ENCODE results near the gene PLEK.
"Not testable (repeated sequence)": the region's sequence is repeated elsewhere in the genome, so short reads cannot be mapped to it uniquely, and the experiment has no call there.

The PLEK gene

DNA sequence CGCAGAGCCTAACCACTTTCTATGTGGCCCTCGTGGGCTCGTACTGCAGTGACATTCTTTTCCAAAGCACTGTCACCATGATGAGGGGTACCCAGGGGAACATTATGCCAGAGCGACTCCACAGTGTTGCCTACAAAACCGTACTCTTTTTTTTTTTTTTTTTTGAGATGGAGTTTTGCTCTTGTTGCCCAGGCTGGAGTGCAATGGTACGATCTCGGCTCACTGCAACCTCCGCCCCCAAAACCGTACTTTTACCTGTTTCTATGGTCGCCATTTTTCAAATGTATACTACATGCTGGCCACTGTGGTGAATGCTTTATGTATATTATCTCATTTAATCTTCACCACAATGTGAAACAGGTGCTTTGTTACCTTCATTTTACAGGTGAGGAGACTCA lies 4.3 kb downstream of the PLEK start:
- no peaks in the 10 kb centered on the region for H3K36me3 ChIP-seq (ENCODE audit: control insufficient read depth in 2 of 2, insufficient read depth in 2 of 2, low read length in 2 of 2)
- H3K27ac ChIP-seq (ENCODE audit: low read length), result no peak overlapping the region
- H3K4me3 ChIP-seq (ENCODE audit: low read length in 2 of 2), result no peak overlapping the region
- H3K9ac ChIP-seq (ENCODE audit: low read length in 2 of 2), result no peak overlapping the region
- H3K4me1 ChIP-seq (ENCODE audit: control insufficient read depth, insufficient read depth, low read length), result peaks cover 5% of the 10 kb centered on the region
- no peaks in the 10 kb centered on the region for H3K27me3 ChIP-seq (ENCODE audit: control insufficient read depth in 1 of 2, insufficient read depth in 2 of 2, low read length in 2 of 2)
- no peaks in the 10 kb centered on the region for H3K9me3 ChIP-seq (ENCODE audit: control insufficient read depth in 2 of 2, low read length in 2 of 2)

DNA sequence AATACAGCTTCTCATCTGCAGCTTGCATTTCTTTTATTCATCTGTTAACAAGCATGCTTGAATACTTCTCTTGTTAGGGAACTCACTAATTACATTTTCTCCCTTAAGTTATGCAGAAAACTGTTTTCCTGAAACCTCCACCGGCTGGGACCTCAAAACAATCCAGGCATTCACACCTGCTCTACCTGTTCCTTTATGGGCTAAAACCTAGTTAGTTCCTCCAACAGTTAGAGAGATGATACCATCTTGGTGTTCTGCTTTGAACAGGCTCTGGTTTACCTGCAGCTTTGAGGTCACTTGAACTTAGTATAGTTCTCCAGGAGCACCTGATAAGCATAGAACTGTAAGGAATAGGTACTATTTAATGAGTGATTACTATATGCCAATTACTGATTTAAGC lies 6.1 kb downstream of the PLEK start:
- H3K9ac ChIP-seq (ENCODE audit: low read length in 2 of 2), result no peak overlapping the region
- H3K4me3 ChIP-seq (ENCODE audit: low read length in 2 of 2), result no peak overlapping the region
- H3K9me3 ChIP-seq (ENCODE audit: control insufficient read depth in 2 of 2, low read length in 2 of 2), result no peaks in the 10 kb centered on the region
- peaks cover 5% of the 10 kb centered on the region for H3K4me1 ChIP-seq (ENCODE audit: control insufficient read depth, insufficient read depth, low read length)
- no peak overlapping the region for H3K27ac ChIP-seq (ENCODE audit: low read length)
- no peaks in the 10 kb centered on the region for H3K27me3 ChIP-seq (ENCODE audit: control insufficient read depth in 1 of 2, insufficient read depth in 2 of 2, low read length in 2 of 2)
- no peaks in the 10 kb centered on the region for H3K36me3 ChIP-seq (ENCODE audit: control insufficient read depth in 2 of 2, insufficient read depth in 2 of 2, low read length in 2 of 2)

GRCh38 chr2:68371581-68371980 lies 6.5 kb downstream of the PLEK start:
- Histone ChIP-seq H3K4me1 (ENCODE audit: control insufficient read depth, insufficient read depth, low read length) (peaks cover 5% of the 10 kb centered on the region), H3K27me3 (ENCODE audit: control insufficient read depth in 1 of 2, insufficient read depth in 2 of 2, low read length in 2 of 2) (no peaks in the 10 kb centered on the region), H3K4me3 (ENCODE audit: low read length in 2 of 2) (no peak overlapping the region), H3K9ac (ENCODE audit: low read length in 2 of 2) (no peak overlapping the region), H3K9me3 (ENCODE audit: control insufficient read depth in 2 of 2, low read length in 2 of 2) (no peaks in the 10 kb centered on the region), H3K36me3 (ENCODE audit: control insufficient read depth in 2 of 2, insufficient read depth in 2 of 2, low read length in 2 of 2) (no peaks in the 10 kb centered on the region), H3K27ac (ENCODE audit: low read length) (no peak overlapping the region)

- H3K4me3 ChIP-seq (ENCODE audit: low read length in 2 of 2), result no peak overlapping the region
- H3K9me3 ChIP-seq (ENCODE audit: control insufficient read depth in 2 of 2, low read length in 2 of 2), result no peaks in the 10 kb centered on the region
- H3K9ac ChIP-seq (ENCODE audit: low read length in 2 of 2), result no peak overlapping the region
- H3K27ac ChIP-seq (ENCODE audit: low read length), result no peak overlapping the region
- H3K27me3 ChIP-seq (ENCODE audit: control insufficient read depth in 1 of 2, insufficient read depth in 2 of 2, low read length in 2 of 2), result no peaks in the 10 kb centered on the region
- H3K4me1 ChIP-seq (ENCODE audit: control insufficient read depth, insufficient read depth, low read length), result peaks cover 5% of the 10 kb centered on the region
- no peaks in the 10 kb centered on the region for H3K36me3 ChIP-seq (ENCODE audit: control insufficient read depth in 2 of 2, insufficient read depth in 2 of 2, low read length in 2 of 2)
These were observed 7.4 kb downstream of the PLEK start for GRCh38 chr2:68372485-68372884.

DNA sequence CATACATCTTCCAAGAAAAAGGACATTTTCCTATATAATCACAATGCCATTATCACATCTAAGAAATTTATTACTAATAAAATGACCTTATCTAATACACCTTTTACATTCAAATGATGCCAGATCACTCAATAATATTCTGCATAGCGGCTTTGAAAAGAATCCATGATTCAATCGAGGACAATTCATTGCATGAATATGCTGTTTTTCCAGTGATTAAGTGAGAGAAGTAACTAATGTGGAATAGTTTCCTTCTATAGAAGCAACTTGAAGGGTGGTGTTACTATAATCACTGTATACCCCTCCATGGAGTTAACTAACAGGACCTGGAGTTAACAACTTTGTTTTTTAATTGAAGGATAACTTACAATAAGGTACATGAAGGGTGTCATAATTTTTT lies 9.1 kb downstream of the PLEK start:
- H3K9me3 ChIP-seq (ENCODE audit: control insufficient read depth in 2 of 2, low read length in 2 of 2), result no peaks in the 10 kb centered on the region
- H3K27me3 ChIP-seq (ENCODE audit: control insufficient read depth in 1 of 2, insufficient read depth in 2 of 2, low read length in 2 of 2), result no peaks in the 10 kb centered on the region
- no peak overlapping the region for H3K9ac ChIP-seq (ENCODE audit: low read length in 2 of 2)
- no peak overlapping the region for H3K27ac ChIP-seq (ENCODE audit: low read length)
- H3K4me3 ChIP-seq (ENCODE audit: low read length in 2 of 2), result no peak overlapping the region
- H3K36me3 ChIP-seq (ENCODE audit: control insufficient read depth in 2 of 2, insufficient read depth in 2 of 2, low read length in 2 of 2), result no peaks in the 10 kb centered on the region
- no peaks in the 10 kb centered on the region for H3K4me1 ChIP-seq (ENCODE audit: control insufficient read depth, insufficient read depth, low read length)

- Histone ChIP-seq H3K9ac (ENCODE audit: low read length in 2 of 2) (no peak overlapping the region), H3K36me3 (ENCODE audit: control insufficient read depth in 2 of 2, insufficient read depth in 2 of 2, low read length in 2 of 2) (no peaks in the 10 kb centered on the region), H3K27ac (ENCODE audit: low read length) (no peak overlapping the region), H3K9me3 (ENCODE audit: control insufficient read depth in 2 of 2, low read length in 2 of 2) (no peaks in the 10 kb centered on the region), H3K4me1 (ENCODE audit: control insufficient read depth, insufficient read depth, low read length) (no peaks in the 10 kb centered on the region), H3K27me3 (ENCODE audit: control insufficient read depth in 1 of 2, insufficient read depth in 2 of 2, low read length in 2 of 2) (no peaks in the 10 kb centered on the region), H3K4me3 (ENCODE audit: low read length in 2 of 2) (no peak overlapping the region)
These were observed 10.5 kb downstream of the PLEK start for GRCh38 chr2:68375582-68375981.

GRCh38 chr2:68377137-68377780 lies 12.2 kb downstream of the PLEK start:
- Histone ChIP-seq H3K27me3 (ENCODE audit: control insufficient read depth in 1 of 2, insufficient read depth in 2 of 2, low read length in 2 of 2) (no peaks in the 10 kb centered on the region), H3K36me3 (ENCODE audit: control insufficient read depth in 2 of 2, insufficient read depth in 2 of 2, low read length in 2 of 2) (no peaks in the 10 kb centered on the region), H3K27ac (ENCODE audit: low read length) (no peak overlapping the region), H3K9me3 (ENCODE audit: control insufficient read depth in 2 of 2, low read length in 2 of 2) (no peaks in the 10 kb centered on the region), H3K9ac (ENCODE audit: low read length in 2 of 2) (no peak overlapping the region), H3K4me3 (ENCODE audit: low read length in 2 of 2) (no peak overlapping the region), H3K4me1 (ENCODE audit: control insufficient read depth, insufficient read depth, low read length) (no peaks in the 10 kb centered on the region)

- H3K9ac ChIP-seq (ENCODE audit: low read length in 2 of 2); H3K4me1 ChIP-seq (ENCODE audit: control insufficient read depth, insufficient read depth, low read length); H3K9me3 ChIP-seq (ENCODE audit: control insufficient read depth in 2 of 2, low read length in 2 of 2); H3K27me3 ChIP-seq (ENCODE audit: control insufficient read depth in 1 of 2, insufficient read depth in 2 of 2, low read length in 2 of 2); H3K4me3 ChIP-seq (ENCODE audit: low read length in 2 of 2); H3K27ac ChIP-seq (ENCODE audit: low read length); H3K36me3 ChIP-seq (ENCODE audit: control insufficient read depth in 2 of 2, insufficient read depth in 2 of 2, low read length in 2 of 2): not testable (repeated sequence)
These were observed 13.7 kb downstream of the PLEK start for GRCh38 chr2:68378779-68379178.

DNA sequence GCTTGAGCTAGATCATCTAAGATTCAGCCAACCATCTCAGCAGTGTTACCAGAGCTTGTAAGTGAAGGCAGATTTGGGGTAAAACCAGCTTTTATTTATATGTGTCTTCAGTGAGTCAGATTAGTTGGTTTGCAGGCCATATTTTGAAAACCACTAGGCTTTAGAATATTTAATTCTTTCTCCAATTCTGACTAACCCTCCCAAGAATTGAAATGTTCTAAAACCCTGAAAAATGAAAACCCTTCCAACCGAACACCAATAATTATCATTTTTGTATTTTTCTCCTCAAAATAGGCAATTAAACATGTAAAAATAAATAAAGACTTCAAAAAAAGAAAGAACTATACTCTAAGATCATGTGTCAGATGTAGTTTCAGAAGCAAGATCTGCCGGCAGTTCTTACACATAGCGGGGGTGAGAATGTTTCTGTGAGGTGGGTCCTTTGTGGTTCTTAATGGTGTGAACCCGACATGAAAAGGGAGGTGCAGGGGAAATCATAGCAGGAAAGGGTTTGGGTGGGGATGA lies 14.2 kb downstream of the PLEK start:
- Histone ChIP-seq H3K27ac (ENCODE audit: low read length) (no peak overlapping the region), H3K27me3 (ENCODE audit: control insufficient read depth in 1 of 2, insufficient read depth in 2 of 2, low read length in 2 of 2) (no peaks in the 10 kb centered on the region), H3K9ac (ENCODE audit: low read length in 2 of 2) (no peak overlapping the region), H3K36me3 (ENCODE audit: control insufficient read depth in 2 of 2, insufficient read depth in 2 of 2, low read length in 2 of 2) (no peaks in the 10 kb centered on the region), H3K4me3 (ENCODE audit: low read length in 2 of 2) (no peak overlapping the region), H3K4me1 (ENCODE audit: control insufficient read depth, insufficient read depth, low read length) (no peaks in the 10 kb centered on the region), H3K9me3 (ENCODE audit: control insufficient read depth in 2 of 2, low read length in 2 of 2) (no peaks in the 10 kb centered on the region)

GRCh38 chr2:68383778-68384177 lies 18.7 kb downstream of the PLEK start:
- Histone ChIP-seq H3K4me1 (ENCODE audit: control insufficient read depth, insufficient read depth, low read length) (no peaks in the 10 kb centered on the region), H3K9ac (ENCODE audit: low read length in 2 of 2) (no peak overlapping the region), H3K36me3 (ENCODE audit: control insufficient read depth in 2 of 2, insufficient read depth in 2 of 2, low read length in 2 of 2) (no peaks in the 10 kb centered on the region), H3K27me3 (ENCODE audit: control insufficient read depth in 1 of 2, insufficient read depth in 2 of 2, low read length in 2 of 2) (no peaks in the 10 kb centered on the region), H3K4me3 (ENCODE audit: low read length in 2 of 2) (no peak overlapping the region), H3K27ac (ENCODE audit: low read length) (no peak overlapping the region), H3K9me3 (ENCODE audit: control insufficient read depth in 2 of 2, low read length in 2 of 2) (no peaks in the 10 kb centered on the region)

- Histone ChIP-seq H3K27me3 (ENCODE audit: control insufficient read depth in 1 of 2, insufficient read depth in 2 of 2, low read length in 2 of 2) (no peaks in the 10 kb centered on the region), H3K4me1 (ENCODE audit: control insufficient read depth, insufficient read depth, low read length) (peaks cover 2% of the 10 kb centered on the region), H3K9ac (ENCODE audit: low read length in 2 of 2) (no peak overlapping the region)
These were observed 19.5 kb downstream of the PLEK start for GRCh38 chr2:68384485-68385107.

More at GRCh38 chr2:68384485-68385107, 19.5 kb downstream of the PLEK start:
- Histone ChIP-seq H3K4me3 (ENCODE audit: low read length in 2 of 2) (no peak overlapping the region), H3K27ac (ENCODE audit: low read length) (no peak overlapping the region), H3K9me3 (ENCODE audit: control insufficient read depth in 2 of 2, low read length in 2 of 2) (no peaks in the 10 kb centered on the region), H3K36me3 (ENCODE audit: control insufficient read depth in 2 of 2, insufficient read depth in 2 of 2, low read length in 2 of 2) (no peaks in the 10 kb centered on the region)

Data from stomach smooth muscle (tissue), 2 donors.